GM18502 (cell line): ENCODE measurements around the gene CDK4.
"Not testable (repeated sequence)": the region's sequence is repeated elsewhere in the genome, so short reads cannot be mapped to it uniquely, and the experiment has no call there.

Experiments
- ATAC-seq: cut with Tn5 transposase; IDR thresholded peaks from one replicate; pipeline ENCODE4 v1.9.1; 2021; ENCODE audit warnings: mild to moderate bottlenecking; ENCODE audit not compliant: unreplicated experiment, poor library complexity

CDK4 gene

DNA sequence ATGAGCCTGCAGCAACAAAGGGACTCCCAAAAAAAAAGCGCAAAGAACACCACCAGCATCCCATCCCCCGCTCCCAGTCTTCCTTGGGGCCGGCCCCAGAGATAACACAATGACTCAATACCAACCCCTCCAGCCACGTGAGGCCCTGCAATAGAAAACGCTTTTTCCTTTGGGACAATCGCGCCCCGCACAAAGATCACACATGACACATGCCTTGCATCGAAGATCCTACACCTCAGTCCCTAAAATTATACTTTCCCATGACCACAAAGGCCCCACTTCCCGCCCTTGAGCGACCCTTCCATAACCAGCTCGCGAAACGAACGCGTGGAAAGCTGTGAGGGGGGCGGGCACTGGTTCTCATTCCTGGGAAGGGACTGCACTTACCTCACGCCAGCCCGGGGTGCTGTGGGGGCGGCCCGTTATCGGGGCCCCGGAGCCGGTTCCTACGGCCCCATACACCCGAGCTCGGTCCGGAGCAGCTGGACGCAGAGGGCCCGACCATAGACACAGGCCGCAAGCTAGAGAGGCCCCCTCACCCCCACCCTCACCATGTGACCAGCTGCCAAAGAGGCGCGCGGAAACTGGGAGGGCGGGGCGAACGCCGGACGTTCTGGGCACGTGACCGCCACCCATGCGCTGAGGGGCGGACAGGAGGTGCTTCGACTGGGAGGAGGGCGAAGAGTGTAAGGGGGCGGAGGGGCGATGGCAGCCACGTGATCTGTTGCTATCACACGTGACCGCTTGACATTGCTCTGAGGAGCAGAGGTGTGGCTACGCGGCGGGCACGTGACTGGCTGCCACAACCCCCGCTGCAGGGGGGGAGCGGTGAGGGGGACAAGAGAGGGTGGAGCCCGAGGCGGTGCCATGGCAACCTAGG is at the start of gene CDK4:
TSS of gene CDK4 (minus strand) at position 523 of the 880 bp plus-strand sequence. CDS start 593 bp downstream, outside the sequence.
- ATAC-seq, result peak; percentile 67

- ATAC-seq, result no peak
Measured at GRCh38 chr12:57800965-57801364, 48.9 kb upstream of the CDK4 start.

- no peak for ATAC-seq
Measured at GRCh38 chr12:57797933-57798332, 45.8 kb upstream of the CDK4 start.

DNA sequence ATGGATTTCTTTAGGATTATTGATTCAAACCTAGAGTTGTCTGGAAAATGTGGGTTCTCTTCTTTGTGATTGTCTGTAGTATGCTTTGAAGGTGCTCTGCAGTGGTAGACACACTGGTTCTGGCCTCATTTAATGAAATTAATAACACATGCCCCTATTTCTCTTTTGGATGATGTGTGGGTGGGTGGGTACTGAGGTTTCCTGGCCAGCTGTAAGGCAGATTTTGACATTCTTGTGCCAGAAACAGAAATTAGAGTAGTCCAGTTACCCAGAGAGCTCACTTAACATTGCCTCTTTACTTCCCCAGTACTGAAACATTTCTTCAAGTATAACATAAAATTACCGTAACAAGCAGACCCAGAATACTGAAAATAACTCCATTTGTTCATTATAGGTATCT is 44.9 kb upstream of the CDK4 start:
- no peak for ATAC-seq

DNA sequence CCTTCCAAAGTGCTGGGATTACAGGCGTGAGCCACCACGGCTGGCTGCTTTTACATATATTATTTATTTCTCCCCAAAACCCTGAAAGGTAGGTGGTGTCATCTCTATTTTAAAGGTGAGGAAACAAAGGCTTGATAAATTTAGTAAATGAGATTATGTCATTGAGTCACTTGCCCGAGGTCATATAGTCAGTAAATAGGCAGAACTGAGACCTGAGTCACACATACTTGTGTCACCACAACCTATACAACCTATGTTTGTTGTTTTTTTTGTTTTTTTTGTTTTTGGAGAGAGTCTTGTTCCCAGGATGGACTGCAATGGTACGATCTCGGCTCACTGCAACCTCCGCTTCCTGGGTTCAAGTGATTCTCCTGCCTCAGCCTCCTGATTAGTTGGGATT is 43.2 kb upstream of the CDK4 start:
- no peak for ATAC-seq

DNA sequence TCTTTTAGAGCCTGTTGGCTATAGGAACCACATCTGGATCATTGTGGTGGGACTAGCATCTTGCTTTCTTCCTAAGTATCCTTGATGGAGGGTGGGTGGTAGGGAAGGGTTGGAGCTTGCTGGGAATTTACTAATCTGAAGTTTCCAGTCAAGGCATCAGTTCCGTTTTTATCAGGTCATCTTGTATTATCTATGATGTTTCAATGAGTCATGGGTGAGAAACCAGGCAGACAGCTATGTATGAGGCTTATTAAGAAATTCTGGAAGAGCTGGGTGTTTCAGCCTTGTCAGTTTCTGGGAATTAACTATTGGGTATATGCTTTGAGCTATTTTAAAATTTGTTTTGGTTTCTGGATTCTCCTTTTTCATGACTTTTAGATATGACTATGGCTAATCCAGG is 41.8 kb upstream of the CDK4 start:
- no peak for ATAC-seq

- no peak for ATAC-seq
Measured at GRCh38 chr12:57783861-57784260, 31.8 kb upstream of the CDK4 start.

DNA sequence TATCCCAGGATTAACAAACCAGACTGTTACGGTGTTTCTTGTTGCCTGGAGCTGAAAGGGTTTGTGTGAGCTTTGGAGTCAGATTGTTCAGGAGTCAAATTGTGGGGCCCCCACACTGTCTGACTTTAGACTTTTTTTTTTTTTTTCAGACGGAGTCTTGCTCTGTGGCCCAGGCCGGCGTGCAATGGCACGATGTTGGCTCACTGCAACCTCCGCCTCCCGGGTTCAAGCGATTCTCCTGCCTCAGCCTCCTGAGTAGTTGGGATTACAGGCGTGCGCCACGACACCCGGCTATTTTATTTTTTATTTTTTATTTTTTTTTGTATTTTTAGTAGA is 31.3 kb upstream of the CDK4 start:
- ATAC-seq, result no peak

DNA sequence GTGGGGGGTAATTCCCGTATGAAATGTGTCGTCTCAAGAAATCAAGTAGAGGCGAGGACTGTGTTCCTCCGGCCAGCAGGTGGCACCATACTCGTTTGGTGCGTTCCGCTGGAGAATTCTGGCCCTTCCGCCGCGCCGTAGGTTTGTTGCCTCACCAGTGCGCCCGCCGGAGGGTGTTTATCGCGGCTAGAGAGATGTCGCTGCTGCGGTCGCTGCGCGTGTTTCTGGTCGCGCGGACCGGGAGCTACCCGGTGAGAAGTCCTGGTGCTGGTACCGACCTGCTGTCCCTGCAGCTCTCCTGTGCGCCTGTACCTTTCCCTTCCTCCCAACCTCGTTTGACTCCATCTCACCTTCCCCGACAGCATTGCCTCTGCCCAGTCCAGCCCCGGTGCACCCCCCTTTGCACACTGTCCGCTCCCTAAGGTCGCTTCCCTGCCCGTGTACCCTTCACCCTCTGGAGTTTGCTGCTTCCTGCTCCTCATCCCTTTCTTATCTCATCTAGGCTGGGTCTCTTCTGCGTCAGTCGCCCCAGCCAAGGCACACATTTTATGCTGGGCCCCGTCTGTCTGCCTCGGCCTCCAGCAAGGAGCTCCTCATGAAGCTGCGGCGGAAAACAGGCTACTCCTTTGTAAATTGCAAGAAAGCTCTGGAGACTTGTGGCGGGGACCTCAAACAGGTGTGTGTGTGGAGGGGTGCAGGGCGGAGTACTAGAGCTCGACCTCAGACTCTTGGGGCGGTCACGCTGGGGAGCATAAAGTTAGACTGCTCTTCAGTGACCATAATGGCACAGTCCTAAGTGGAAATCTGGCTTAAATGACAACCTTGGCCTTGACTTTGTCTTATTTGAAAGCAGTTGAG is 30.7 kb upstream of the CDK4 start, which contains the start of gene TSFM:
TSS of gene TSFM (plus strand) at position 180 of the 858 bp plus-strand sequence. CDS start at position 195, 15 bp downstream.
- ATAC-seq, result peak; percentile 84

- peak; percentile 9 for ATAC-seq
Measured at GRCh38 chr12:57782243-57782607, 30.1 kb upstream of the CDK4 start.

- ATAC-seq, result no peak
Measured at GRCh38 chr12:57781801-57782200, 29.7 kb upstream of the CDK4 start.

DNA sequence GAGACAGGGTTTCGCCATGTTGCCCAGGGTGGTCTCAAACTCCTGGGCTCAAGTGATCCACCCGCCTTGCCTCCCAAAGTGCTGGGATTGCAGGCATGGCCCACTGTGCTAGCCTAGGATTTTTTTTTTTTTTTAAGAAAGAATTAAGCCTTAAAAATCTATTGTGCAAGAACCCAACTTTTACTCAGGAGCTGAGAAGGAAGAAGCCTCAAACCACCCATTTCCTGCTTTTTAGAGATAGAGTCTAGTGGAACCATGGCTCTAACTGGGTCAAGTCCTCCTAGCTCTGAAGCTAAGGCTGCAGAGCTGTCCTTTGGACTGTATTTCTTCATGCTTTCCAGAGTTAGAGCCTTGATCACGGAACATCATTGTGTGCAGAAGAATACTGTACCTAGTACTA is 29.1 kb upstream of the CDK4 start:
- ATAC-seq, result no peak

GRCh38 chr12:57780284-57780897 is 28.3 kb upstream of the CDK4 start:
- ATAC-seq, result no peak

DNA sequence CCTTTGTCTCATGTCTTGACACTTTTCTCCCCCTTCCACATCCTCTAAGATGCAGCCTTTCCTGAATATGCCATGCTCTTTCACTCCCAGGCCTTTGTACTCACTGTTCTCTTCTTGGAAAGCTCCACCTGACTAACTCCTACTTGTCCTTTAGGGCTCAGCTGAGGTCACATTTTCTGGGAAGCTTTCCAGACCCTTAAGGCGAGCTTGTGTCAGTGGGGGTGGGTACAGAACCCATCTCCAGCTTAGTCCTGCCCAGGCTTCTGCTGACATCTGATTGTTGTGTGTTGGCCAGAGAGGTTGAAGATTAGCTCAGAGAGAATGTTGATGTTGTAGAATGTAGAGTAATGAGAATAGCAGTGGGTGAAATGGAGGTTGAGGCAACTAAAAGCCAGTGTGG is 27.6 kb upstream of the CDK4 start:
- no peak for ATAC-seq

GRCh38 chr12:57777911-57778310 is 25.8 kb upstream of the CDK4 start:
- no peak for ATAC-seq

GRCh38 chr12:57777367-57777766 is 25.3 kb upstream of the CDK4 start:
- ATAC-seq, result no peak

DNA sequence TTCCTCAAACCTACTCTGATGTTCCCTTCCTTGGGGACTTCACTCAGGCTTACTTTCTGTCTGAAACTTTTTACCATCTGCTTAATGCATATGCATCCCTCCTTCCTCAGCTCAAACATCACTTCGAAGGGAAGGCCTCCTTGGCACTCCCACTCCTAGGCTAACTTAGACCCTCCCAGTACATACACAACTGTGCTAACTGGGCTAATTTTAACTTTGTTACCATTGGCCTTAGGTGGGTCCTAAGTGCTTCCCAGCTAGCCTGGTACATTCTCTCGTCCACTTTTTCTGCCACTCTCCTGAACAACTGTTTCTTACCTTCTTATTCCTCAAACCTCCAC is 24.1 kb upstream of the CDK4 start:
- no peak for ATAC-seq

DNA sequence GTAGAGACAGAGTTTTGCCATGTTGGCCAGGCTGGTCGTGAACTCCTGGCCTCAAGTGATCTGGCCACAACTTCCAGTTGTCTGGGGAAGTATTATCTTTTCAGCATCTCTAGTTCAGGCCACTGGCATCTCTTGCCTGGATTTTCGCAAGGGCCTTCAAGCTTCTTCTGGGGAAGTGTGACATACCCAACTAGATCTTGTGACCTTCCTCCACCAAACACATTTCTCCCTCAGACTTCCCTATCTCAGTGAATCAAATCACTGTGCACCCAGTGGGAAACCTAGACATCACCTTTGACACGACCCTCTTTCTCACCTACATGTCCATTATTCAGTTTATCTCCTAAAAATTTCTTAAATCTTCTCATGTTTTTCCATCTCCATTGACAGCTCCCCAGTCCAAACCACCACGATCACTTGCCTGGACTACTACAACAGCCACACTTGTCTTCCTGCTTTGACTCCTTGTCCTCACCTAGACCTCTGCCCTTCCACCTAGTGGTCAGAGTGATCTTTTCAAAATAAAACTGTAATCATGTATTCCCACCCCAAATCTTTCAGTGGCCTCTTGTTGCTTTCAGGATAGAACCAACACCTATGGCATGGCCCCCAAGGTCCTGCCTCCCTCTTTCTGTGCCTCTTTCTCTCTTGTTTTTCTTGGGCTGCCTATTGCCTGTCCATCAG is 23.6 kb upstream of the CDK4 start:
- no peak for ATAC-seq

DNA sequence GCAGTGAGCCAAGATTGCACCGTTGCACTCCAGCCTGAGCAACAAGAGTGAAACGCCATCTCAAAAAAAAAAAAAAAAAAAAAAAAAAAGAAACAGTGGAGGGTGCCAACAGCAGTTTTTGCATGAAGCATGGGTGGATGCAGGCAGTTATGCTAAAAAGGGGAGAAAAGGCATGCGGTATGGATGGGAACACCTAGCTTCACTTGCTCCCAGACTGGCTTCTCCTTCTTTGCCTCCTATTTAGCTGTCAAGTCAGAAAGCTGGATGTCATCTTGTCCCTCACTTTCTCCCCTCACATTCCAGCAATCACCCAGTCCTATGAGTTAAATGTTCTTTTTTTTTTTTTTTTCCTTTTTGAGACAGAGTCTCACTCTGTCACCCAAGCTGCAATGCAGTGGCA is 22.9 kb upstream of the CDK4 start:
- ATAC-seq, result no peak

- ATAC-seq, result not testable (repeated sequence)
Measured at GRCh38 chr12:57774634-57775033, 22.5 kb upstream of the CDK4 start.
